NB4 (cell line): Measurements from ENCODE around the gene DGKI.

Experiments
- MYC ChIP-seq: IDR thresholded peaks from 2 replicates; pipeline ENCODE4 v1.6.1; 2011; ENCODE audit warnings: low read depth, low read length
- POLR2A ChIP-seq: IDR thresholded peaks from 2 replicates; pipeline ENCODE4 v1.6.1; 2011; ENCODE audit warnings: mild to moderate bottlenecking; ENCODE audit not compliant: insufficient read length; ENCODE audit errors: extremely low read depth
- TF ChIP-seq, protein P1 (sequence below): IDR thresholded peaks from one replicate; pipeline ENCODE4 v1.5.1; 2012; ENCODE audit warnings: low read depth, low read length
- TF ChIP-seq, protein P2 (sequence below): IDR thresholded peaks from 2 replicates; pipeline ENCODE4 v1.6.1; 2011; ENCODE audit warnings: low read depth, low read length

DNA sequence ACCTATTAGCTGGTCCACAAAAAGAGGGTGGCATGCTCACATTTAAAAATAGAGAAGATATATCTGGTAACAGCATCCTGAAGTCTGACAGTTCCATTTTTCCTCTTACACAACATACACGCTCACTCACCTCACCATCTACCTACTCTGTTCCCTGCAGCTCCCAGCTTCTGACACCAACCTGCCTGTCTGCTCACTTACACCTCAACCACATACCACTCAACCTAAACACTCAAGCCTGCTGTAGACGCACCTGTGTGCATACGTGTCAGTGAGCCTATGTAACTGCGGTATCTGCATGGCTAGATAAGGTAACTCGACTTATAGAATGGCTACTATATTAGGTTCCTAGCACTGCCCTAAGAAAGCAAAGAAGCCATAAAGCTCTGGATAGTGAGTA lies 174.9 kb downstream of the DGKI start:
- TF ChIP-seq POLR2A (no peak), MYC (no peak)
- TF ChIP-seq, protein P1, sequence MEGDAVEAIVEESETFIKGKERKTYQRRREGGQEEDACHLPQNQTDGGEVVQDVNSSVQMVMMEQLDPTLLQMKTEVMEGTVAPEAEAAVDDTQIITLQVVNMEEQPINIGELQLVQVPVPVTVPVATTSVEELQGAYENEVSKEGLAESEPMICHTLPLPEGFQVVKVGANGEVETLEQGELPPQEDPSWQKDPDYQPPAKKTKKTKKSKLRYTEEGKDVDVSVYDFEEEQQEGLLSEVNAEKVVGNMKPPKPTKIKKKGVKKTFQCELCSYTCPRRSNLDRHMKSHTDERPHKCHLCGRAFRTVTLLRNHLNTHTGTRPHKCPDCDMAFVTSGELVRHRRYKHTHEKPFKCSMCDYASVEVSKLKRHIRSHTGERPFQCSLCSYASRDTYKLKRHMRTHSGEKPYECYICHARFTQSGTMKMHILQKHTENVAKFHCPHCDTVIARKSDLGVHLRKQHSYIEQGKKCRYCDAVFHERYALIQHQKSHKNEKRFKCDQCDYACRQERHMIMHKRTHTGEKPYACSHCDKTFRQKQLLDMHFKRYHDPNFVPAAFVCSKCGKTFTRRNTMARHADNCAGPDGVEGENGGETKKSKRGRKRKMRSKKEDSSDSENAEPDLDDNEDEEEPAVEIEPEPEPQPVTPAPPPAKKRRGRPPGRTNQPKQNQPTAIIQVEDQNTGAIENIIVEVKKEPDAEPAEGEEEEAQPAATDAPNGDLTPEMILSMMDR: no peak
- TF ChIP-seq, protein P2, sequence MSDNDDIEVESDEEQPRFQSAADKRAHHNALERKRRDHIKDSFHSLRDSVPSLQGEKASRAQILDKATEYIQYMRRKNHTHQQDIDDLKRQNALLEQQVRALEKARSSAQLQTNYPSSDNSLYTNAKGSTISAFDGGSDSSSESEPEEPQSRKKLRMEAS: no peak
